A549 (cell line): ENCODE measurements around the gene CBLC.

Experiments
- MAZ ChIP-seq: fragments of 150-350 bp; IDR thresholded peaks from 2 replicates; pipeline ENCODE4 v1.6.1; 2014; ENCODE audit warnings: antibody characterized with exemption, low read depth, low read length, borderline replicate concordance
- PBX3 ChIP-seq: IDR thresholded peaks from 2 replicates; pipeline ENCODE4 v1.6.1; 2012
- ZC3H11A ChIP-seq: fragments of 450-650 bp; IDR thresholded peaks from 2 replicates; pipeline ENCODE4 v1.6.1; 2014; ENCODE audit warnings: antibody characterized with exemption, mild to moderate bottlenecking

GRCh38 chr19:44841231-44841630, 63.5 kb downstream of the CBLC start:
- TF ChIP-seq ZC3H11A, result no peak
- no peak for TF ChIP-seq PBX3
- TF ChIP-seq MAZ, result no peak
